ENCODE measurements around the gene HCN1.

Gene HCN1

GRCh38 chr5:45696206-45696836 lies at the start of gene HCN1:
Gene HCN1, minus strand, starts transcription at chr5:45696380.
- DNase-seq (ENCODE audit: low spot score) = no peak

DNA sequence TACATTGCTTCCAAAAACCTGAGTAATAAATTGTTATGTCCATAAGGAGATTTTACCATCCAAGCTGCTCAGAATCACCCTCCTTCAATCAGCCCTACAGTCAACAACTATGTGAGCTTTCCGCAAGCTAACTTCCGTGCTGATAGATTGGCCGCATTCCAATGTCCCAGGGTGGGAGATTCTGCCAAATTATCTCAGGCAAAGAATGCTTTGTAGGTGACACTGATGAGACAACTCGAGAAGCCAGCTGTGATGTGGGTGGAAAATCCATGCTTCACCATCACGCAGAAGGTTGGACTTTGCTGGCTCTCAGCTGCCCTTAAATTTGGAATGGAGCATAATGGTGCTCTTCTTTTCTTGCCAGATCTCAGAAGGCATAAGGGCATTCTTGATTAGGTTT lies 44.9 kb upstream of the HCN1 start:
- DNase-seq (ENCODE audit: low spot score) = no peak

DNA sequence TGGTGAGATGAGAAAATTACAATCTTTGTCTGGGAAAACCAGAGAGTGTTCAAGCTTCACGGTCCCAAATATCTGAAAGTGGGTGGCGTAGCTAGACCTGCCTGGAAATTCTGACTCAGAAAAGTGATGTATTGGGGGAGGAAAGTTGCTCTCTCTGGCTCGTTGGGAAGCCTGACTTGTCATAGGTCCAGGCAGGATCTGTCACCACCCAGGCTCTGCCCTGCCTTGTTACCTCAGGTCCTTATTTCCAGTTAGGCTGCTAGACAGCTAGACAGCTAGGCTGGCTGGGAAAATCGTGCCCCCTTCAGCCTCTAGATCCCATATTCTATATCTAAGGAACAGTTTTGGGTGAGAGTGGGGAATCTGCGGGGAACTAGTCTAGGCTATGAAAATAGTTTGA lies 41.0 kb upstream of the HCN1 start:
- no peak for DNase-seq (ENCODE audit: low spot score)

- DNase-seq (ENCODE audit: low spot score) = no peak
Observed at GRCh38 chr5:45725537-45725936, 29.4 kb upstream of the HCN1 start.

- no peak for DNase-seq (ENCODE audit: low spot score)
Observed at GRCh38 chr5:45697201-45697600, 1.0 kb upstream of the HCN1 start.

GRCh38 chr5:45695804-45696156 lies 400 bp downstream of the HCN1 start:
- no peak for DNase-seq (ENCODE audit: low spot score)

- DNase-seq (ENCODE audit: low spot score) = no peak
Observed at GRCh38 chr5:45694971-45695803, 993 bp downstream of the HCN1 start.

- DNase-seq (ENCODE audit: low spot score) = no peak
Observed at GRCh38 chr5:45694255-45694814, 1.8 kb downstream of the HCN1 start.

DNA sequence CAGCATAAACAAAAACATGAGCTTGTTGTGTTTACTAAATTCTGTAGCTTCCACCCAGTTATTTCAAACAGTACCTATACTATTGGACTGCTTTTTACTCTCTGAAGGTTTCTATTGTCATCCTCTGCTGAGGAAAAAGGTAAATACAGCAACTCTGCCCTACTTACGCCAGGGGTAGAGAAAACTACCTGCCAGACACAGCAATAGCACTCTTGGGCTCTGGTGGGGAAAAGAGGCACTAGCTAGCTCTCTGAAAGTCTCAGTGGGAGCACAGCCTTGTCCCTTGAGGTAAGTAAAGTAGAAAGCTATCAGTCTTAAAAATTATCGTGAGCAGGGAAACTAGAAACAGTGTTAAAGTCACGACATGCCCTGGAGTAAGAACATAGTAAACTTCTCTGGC lies 3.7 kb downstream of the HCN1 start:
- no peak for DNase-seq (ENCODE audit: low spot score)

- DNase-seq (ENCODE audit: low spot score) = no peak
Observed at GRCh38 chr5:45691656-45692055, 4.5 kb downstream of the HCN1 start.

- no peak for DNase-seq (ENCODE audit: low spot score)
Observed at GRCh38 chr5:45687701-45688100, 8.5 kb downstream of the HCN1 start.

DNA sequence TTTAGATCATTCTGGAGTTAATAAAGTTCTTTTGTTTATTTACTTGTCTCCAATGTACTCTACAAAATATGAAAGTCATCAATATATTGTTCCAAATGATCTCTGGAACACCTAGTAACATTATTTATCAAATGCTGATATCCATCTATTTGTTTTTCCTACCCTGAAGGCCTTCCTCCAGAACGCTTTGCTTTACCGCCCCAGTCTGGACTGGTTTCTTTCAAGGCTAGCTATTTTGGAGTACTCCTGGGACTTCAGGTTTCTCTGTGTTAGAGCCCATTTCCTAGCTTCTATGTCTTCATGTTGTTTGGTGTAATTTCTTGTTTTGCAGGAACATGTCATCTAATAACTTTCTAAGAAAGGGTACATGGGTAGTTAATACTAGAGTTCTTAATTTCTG lies 9.6 kb downstream of the HCN1 start:
- no peak for DNase-seq (ENCODE audit: low spot score)

DNA sequence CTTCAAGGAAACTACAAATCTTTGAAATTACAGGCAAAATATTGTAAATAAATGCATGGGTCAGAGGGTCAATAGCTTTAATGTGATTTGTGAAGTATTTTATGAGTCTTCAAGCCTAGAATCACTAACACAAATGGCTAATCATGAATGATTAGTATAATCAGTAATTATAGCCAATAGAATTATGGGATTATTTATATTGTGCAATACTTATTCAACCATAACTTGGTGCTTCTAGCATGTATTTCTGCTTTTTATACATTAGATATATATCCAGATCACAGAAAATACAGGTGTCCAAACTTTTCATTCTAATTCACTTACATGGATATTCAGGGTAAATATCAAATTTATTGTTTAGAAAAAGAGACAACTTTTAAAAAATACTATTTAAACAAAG lies 12.1 kb downstream of the HCN1 start:
- no peak for DNase-seq (ENCODE audit: low spot score)

- no peak for DNase-seq (ENCODE audit: low spot score)
Observed at GRCh38 chr5:45680950-45681349, 15.2 kb downstream of the HCN1 start.

DNA sequence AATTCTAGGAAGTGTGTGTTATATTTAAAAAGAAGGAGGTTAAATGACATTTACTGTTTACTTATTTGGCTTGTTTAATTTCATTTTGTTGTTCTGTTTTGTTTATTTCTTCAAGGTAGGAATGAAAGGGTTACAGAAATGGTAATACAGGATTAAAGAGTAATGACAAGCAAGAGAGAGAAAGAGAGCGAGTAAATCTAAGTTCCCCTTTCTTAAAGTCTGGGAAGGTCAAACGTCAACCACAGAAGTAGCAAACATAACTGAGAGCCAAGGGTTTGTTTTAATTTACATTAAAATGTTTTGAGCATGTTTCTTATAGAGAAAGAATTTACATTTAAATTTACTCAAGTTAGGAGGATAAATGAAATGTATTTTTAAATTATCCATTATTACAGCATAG lies 18.7 kb downstream of the HCN1 start:
- no peak for DNase-seq (ENCODE audit: low spot score)

GRCh38 chr5:45672271-45672670 lies 23.9 kb downstream of the HCN1 start:
- DNase-seq (ENCODE audit: low spot score) = no peak

- DNase-seq (ENCODE audit: low spot score) = no peak
Observed at GRCh38 chr5:45648744-45649143, 47.4 kb downstream of the HCN1 start.

DNA sequence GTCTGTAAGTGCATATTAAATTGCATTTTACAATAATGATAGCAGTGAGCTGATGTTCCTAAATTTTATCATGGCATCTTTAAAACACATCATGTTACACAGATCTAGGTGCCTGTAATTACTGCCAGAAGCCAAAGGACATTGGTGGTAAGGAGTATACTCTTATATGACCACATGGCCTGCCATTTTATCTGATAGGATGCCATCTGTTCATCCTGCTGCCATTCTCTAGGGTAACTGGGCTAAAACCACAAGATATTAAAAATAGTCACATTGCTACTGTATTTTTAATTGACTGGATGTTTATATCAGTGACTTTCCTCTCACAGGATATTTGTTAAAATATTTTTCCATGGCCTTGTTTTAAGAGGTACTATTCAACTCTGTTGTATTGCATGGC lies 53.1 kb downstream of the HCN1 start:
- no peak for DNase-seq (ENCODE audit: low spot score)

GRCh38 chr5:45642370-45642769 lies 53.8 kb downstream of the HCN1 start:
- DNase-seq (ENCODE audit: low spot score) = no peak

DNA sequence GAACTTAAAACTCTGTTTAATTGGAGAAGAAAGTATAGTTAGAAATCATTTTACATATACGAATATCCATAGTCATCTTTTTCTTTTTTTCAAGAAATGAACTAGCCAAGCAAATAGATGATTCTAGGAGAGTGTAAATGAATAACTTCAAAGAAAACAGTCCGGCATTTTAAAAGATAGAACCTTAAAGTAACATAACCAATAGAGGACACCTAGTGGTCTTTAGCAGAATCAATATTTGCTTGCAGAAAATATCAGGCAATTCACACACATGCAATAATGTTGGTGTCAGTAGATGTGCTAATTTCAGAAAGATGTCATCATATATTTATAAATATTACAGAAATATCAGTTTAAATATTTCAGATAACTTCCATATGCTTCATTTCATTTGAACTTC lies 57.1 kb downstream of the HCN1 start:
- no peak for DNase-seq (ENCODE audit: low spot score)

DNA sequence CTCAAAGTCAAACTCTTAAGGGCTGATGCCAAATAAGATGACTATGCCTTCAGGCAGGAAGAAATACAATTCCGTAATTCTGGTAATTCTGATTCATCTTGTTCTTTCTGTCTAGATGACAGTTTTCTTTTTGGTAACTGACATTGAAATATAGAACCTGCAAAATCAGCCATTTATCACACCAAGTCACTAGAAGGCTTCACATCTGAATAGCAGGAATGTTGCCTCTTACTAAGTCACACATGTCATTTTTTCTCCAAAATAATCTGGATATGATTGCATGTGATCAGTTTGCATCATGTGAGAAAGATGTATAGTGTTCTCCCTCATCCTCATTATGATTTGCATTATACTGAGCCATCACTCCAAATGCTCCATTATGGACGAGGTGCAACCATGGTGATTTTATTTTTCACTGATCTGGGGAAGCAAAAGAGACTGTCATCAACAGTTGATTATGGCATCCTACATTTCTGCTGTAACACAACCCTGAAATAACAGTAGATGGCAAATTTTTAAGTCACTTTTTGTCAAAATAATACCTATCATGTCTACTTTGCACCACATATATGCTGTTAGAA lies 69.0 kb downstream of the HCN1 start:
- DNase-seq (ENCODE audit: low spot score) = no peak

GRCh38 chr5:45623832-45624231 lies 72.3 kb downstream of the HCN1 start:
- no peak for DNase-seq (ENCODE audit: low spot score)

GRCh38 chr5:45622365-45622764 lies 73.8 kb downstream of the HCN1 start:
- no peak for DNase-seq (ENCODE audit: low spot score)

All from CD4-positive, alpha-beta T cell treated with Interleukin-6 at 100 ng/mL for 8 hours (primary cell).